IPS DF 4.7 (cell line): ENCODE results near the gene PROX1.

Source experiments
- DNase-seq: peaks from one replicate; pipeline ENCODE4 v3.0.0-alpha.2; 2013; ENCODE audit warnings: low spot score; ENCODE audit errors: extremely low read depth

Gene PROX1

GRCh38 chr1:213998785-213999184 lies 11.0 kb downstream of the PROX1 start:
- no peak for DNase-seq

GRCh38 chr1:213999732-214000131 lies 12.0 kb downstream of the PROX1 start:
- DNase-seq = no peak

DNA sequence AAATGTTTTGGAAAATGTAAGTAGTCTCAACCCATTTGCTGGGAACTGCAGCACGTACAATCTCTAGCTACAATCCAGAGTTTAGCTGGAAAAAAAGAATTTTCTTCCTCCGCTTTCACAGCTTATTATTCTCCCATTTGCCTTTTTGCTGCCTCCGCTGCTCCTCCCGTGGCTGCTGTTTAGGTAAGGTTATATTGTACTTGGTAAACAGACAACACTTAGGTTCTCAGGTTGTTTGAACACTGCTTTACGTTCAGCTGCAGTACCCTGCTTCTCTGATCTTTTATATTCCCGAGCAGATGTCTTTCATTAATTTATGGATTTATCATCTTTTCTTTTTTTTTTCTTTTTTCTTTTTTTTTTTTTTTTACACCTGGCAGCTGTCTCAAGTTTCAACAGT lies 14.3 kb downstream of the PROX1 start:
- DNase-seq = no peak

DNA sequence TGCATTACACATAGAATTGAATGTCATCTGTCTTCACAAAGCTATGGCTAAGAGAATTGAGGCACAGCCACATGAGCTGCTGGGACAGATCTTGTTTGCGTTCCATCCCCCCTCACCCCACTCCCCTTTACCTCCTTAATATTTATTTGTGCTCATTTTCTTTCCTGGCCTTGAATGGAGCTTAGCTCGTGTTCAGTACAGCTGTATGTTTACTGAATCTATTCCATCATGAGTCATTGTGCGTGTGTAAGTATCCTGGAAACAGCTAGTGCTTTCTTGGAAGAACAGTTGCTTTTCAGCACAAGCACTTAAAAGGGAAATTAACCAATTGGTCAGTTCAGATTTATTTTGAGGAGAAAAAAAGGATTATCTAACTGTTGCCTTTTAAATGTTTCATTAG lies 14.7 kb downstream of the PROX1 start:
- no peak for DNase-seq

- no peak for DNase-seq
Observed at GRCh38 chr1:214003233-214003632, 15.5 kb downstream of the PROX1 start.

GRCh38 chr1:214004014-214004413 lies 16.2 kb downstream of the PROX1 start:
- no peak for DNase-seq

DNA sequence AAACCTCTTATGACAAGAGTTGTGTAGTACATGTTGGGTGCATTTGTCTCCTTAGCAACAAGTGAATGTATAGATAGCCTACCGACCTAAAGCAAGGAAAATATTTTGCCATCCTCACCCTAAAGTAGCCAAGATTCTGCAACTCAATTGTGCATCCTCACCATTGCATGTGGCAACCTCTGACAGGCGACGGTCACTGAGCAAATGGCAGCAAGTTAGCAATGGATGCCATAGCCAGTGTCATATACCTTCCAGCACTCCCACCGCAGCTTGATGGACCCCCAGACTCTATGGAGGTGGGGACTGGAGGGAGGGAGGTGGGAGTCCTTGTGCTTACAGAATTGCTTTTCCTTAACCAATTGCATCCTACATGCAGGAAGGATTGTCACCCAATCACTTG lies 17.0 kb downstream of the PROX1 start:
- no peak for DNase-seq

DNA sequence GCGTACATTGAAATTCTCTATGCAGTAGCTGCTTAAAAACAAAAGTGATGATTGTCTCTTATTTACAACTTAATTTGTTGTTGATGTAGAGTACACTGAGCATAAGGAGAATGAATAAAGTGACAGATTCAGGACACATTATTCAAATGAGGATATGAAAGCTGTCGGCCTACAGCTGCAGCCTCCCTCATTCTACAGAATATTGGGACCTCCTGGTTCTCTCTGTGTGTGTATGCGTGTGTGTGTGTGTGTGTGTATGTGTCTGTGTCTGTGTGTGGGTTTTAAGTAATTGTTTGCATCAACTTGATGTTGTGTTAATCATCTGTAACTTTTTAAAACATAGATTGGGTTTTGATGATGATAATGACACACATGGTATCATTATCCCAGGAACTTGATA lies 17.9 kb downstream of the PROX1 start:
- no peak for DNase-seq

DNA sequence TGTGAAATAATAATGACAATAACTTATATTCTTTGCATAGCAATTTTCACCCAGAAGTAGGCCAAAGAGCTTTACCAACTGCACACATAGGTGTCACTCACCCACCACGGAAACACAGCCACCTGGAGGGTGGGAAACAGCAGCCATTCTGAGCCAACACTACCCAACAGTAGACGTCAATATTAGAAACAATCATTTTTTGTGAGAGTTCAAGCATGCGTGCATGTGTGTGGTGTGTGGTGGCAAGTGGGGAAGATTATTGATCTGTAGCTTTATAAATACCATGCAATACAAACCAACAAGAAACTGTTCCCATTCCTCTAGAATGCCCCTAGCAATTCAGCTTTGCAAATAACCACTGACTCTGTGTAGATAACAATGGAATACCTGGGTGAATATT lies 19.1 kb downstream of the PROX1 start:
- no peak for DNase-seq

DNA sequence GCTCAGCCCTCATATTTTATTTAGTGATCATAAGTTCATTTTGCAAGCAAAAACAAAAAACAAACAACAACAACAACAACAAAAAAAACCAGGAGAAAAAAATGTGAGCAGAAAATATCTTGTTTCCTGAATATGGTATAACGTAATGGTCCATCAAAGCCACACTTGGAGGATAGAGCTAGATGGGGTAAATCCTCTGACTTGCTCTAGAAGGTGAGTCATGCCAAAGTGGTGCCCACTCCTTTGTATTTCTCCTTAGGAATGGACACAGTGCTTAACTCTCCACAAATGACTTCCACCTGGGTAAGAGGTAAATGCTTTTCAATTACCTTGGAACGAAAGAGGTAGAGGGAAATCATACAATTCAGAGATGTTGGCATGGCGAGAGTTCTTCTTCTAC lies 20.6 kb downstream of the PROX1 start:
- DNase-seq = no peak

- no peak for DNase-seq
Observed at GRCh38 chr1:214008791-214009422, 21.1 kb downstream of the PROX1 start.

DNA sequence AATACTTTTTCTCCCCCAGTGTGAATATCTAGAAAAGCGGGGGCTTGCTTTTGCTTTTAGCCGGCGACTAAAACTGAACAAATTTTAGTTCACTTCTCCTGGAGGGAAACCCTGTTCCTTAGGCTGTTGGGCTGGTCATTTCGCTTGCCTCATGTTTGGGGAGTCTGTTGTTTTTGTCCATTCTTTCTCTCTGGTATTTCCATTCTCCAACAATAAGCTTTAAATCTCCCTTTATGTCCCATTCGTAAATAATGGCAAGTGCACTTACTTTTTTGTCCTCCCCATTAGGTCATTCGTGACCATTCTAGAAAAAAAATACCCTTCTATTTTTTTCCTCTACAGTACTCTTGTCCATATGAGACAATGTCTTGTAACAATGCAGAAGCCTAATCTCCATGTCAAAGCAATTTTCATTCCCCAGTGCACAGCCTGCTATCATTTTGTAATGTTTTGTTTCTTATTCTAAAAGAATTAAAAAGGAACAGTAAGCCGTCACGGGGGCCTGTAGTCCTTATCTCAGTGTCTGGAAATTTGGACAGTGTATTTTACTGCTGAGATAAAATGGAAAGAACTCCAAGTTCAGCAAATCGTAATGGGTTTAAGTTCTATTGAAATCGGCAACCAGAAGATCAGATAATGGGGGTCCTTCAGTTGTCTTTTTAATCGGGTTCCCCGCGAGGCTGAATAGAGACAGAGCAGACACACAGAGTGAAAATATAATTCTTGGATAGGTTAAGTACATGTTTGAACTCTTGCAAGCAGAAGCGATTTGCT lies 21.8 kb downstream of the PROX1 start:
- no peak for DNase-seq

- no peak for DNase-seq
Observed at GRCh38 chr1:214010197-214010573, 22.4 kb downstream of the PROX1 start.

DNA sequence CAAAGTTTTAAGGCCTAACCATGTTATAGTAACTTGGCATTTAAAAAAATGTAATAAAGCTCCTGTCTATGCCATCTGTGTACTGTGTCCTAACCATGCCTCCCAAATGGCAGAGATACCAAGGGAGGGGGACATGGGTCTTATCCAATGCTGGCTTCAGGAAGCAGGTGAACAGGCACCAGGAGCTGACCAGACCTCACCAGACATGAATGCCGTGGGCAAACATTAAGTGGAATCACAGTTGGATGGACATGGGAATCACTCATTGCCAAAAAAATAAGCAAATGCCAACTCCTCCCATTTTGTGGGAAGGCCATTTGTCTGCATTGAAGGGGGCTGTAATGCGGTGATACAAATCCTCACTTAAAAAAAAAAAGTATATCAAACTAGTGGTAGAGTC lies 22.9 kb downstream of the PROX1 start:
- no peak for DNase-seq

- DNase-seq = no peak
Observed at GRCh38 chr1:214012418-214012817, 24.6 kb downstream of the PROX1 start.

GRCh38 chr1:214013614-214014377 lies 26.0 kb downstream of the PROX1 start:
- no peak for DNase-seq

- no peak for DNase-seq
Observed at GRCh38 chr1:214014730-214015129, 27.0 kb downstream of the PROX1 start.

DNA sequence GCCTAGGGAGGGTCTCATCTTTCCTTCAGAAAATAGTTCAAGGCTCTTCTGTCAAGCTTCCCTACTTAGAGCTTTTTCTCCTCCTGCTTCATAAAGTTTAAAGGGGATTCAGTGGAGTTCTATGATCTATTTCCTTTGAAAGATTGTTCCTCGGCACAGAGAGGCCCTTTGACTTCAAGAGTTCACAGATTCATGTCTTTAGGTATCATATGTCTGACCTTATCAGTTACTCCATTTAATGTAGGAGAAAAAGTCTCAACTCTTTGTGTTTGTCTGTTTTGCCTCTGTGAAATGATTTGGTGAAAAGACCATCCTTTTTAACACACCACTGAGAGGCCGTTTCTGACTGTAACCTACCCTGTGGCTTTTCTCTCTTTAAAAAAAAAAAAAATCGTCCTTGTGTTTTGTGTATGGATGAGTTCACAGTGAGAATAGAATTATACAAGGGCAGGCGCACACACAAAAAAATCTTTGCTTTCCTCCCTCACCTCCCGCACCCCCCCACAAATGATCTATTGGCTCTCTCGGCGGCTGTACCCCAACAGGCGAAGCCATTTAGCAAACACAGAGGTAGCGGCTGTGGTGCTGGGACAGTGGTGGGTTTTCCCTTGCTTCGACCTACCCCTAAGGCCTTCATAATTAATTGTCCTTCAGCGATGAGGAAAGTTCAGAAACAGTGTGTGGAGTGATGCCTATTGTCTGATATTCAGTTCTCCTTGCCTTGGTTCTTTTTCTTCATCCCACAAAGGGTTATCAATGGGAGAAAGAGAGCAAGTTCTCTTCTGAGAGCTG lies 29.6 kb downstream of the PROX1 start:
- no peak for DNase-seq

GRCh38 chr1:214018386-214019268 lies 30.9 kb downstream of the PROX1 start:
- DNase-seq = no peak

GRCh38 chr1:214019499-214019898 lies 31.7 kb downstream of the PROX1 start:
- DNase-seq = no peak

DNA sequence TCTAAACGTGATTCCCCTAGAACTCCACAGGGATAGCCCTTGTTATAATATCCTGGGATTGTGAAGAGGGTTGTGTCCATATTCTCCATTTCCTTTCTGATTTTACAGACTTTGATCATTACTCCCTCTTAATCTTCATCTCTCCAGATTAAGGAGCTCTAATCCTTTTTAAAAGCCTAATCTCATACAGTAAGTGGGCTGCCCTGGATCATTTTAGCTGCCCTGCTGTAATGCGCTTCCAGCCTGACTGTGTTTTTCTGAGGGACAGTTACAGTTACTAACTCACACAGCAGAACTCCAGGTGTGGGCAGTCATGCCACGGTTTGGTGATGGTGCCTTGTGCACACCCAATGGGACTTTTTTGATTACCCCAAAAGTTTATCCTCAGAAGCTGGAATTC lies 33.5 kb downstream of the PROX1 start:
- no peak for DNase-seq
